CD14-positive monocyte (primary cell): ENCODE measurements around the gene CNTNAP2. TPM values are rescaled to one million over a fixed set of nuclear protein-coding genes. Genes with fewer than 3 reads are reported as not detected.

ENCODE experiments used
- DNase-seq, 3 donors: peaks; one replicate each; pipeline ENCODE4 v3.0.0-alpha.2; 2011 to 2022
- H2AFZ ChIP-seq: 2 replicates; pipeline ENCODE4 v1.6.0; 2012; ENCODE audit warnings: mild to moderate bottlenecking, low read depth, low read length, inconsistent platforms; ENCODE audit not compliant: insufficient read depth, poor library complexity, severe bottlenecking
- H3K27ac ChIP-seq, 2 donors: 1 replicate in 1 of 2; 2 replicates in 1 of 2; pipeline ENCODE4 v1.5.1; 2012 to 2013; ENCODE audit warnings: low read length in 2 of 2, control low read depth in 1 of 2, inconsistent platforms in 1 of 2, low read depth in 1 of 2, mild to moderate bottlenecking in 1 of 2
- H3K27me3 ChIP-seq, 2 donors: one replicate each; pipeline versions ENCODE4 v1.6.0 to v1.6.1; 2011 to 2013; ENCODE audit warnings: low read length in 2 of 2; ENCODE audit not compliant: control insufficient read depth in 2 of 2, insufficient read depth in 2 of 2
- H3K36me3 ChIP-seq, 2 donors: replicated peaks in 1 of 2; 1 replicate in 1 of 2; 2 replicates in 1 of 2; pipeline versions ENCODE4 v1.5.1 to v1.6.1; 2012 to 2013; ENCODE audit warnings: low read length in 2 of 2, control low read depth in 1 of 2, inconsistent platforms in 1 of 2, mild to moderate bottlenecking in 1 of 2; ENCODE audit not compliant: insufficient read depth in 2 of 2, control insufficient read depth in 1 of 2
- H3K4me1 ChIP-seq, 2 donors: 1 replicate in 1 of 2; 2 replicates in 1 of 2; pipeline versions ENCODE4 v1.5.1 to v1.6.1; 2012 to 2013; ENCODE audit warnings: low read length in 2 of 2, control low read depth in 1 of 2, inconsistent platforms in 1 of 2, mild to moderate bottlenecking in 1 of 2, moderate library complexity in 1 of 2; ENCODE audit not compliant: insufficient read depth in 2 of 2, control insufficient read depth in 1 of 2
- H3K4me2 ChIP-seq: replicated peaks from 2 replicates; pipeline ENCODE3; 2012; ENCODE audit warnings: low read length, moderate library complexity, mild to moderate bottlenecking; ENCODE audit not compliant: poor library complexity, severe bottlenecking; ENCODE audit errors: extremely low read depth
- H3K4me3 ChIP-seq, 3 experiments: fragments of 200-600 bp in 1 of 3; sonication (generic) in 1 of 3; replicated peaks in 1 of 3; 1 replicate in 2 of 3; 2 replicates in 1 of 3; pipeline ENCODE4 v1.5.1; 2011 to 2013; ENCODE audit warnings: low read length in 3 of 3, mild to moderate bottlenecking in 3 of 3, control low read depth in 2 of 3, low read depth in 2 of 3, inconsistent platforms in 1 of 3, moderate library complexity in 1 of 3
- H3K79me2 ChIP-seq: 2 replicates; pipeline ENCODE4 v1.6.0; 2012; ENCODE audit warnings: mild to moderate bottlenecking, control low read depth, inconsistent platforms, low read length, moderate library complexity; ENCODE audit not compliant: insufficient read depth
- H3K9ac ChIP-seq: 2 replicates; pipeline ENCODE4 v1.6.0; 2017; ENCODE audit warnings: low read length, mild to moderate bottlenecking; ENCODE audit not compliant: insufficient read depth, poor library complexity, severe bottlenecking
- H3K9me3 ChIP-seq, 2 donors: replicated peaks in 1 of 2; 1 replicate in 1 of 2; 2 replicates in 1 of 2; pipeline versions ENCODE4 v1.5.1 to v1.6.1; 2012 to 2013; ENCODE audit warnings: low read length in 2 of 2, control low read depth in 1 of 2; ENCODE audit not compliant: control insufficient read depth in 1 of 2, insufficient read depth in 1 of 2
- H4K20me1 ChIP-seq: 2 replicates; pipeline ENCODE4 v1.6.0; 2012; ENCODE audit warnings: mild to moderate bottlenecking, low read length, control low read depth, moderate library complexity; ENCODE audit not compliant: insufficient read depth
- H3K27ac Mint-ChIP-seq, 7 donors: one replicate each; pipeline ENCODE4 v1.8.0; 2020; ENCODE audit warnings: mild to moderate bottlenecking in 7 of 7, mixed read lengths in 7 of 7, moderate library complexity in 6 of 7, inconsistent platforms in 2 of 7
- H3K27me3 Mint-ChIP-seq, 3 donors: one replicate each; pipeline ENCODE4 v1.8.0; 2021 to 2022; ENCODE audit warnings: low read depth in 3 of 3, mild to moderate bottlenecking in 3 of 3, mixed read lengths in 3 of 3, moderate library complexity in 3 of 3, inconsistent platforms in 1 of 3
- H3K36me3 Mint-ChIP-seq, 2 donors: one replicate each; pipeline ENCODE4 v1.8.0; 2020; ENCODE audit warnings: mixed read lengths in 2 of 2, inconsistent platforms in 1 of 2, mild to moderate bottlenecking in 1 of 2
- H3K4me1 Mint-ChIP-seq: one replicate; pipeline ENCODE4 v1.8.0; 2020; ENCODE audit warnings: mild to moderate bottlenecking, mixed read lengths
- H3K4me3 Mint-ChIP-seq, 2 donors: one replicate each; pipeline ENCODE4 v1.8.0; 2020; ENCODE audit warnings: mild to moderate bottlenecking in 2 of 2, mixed read lengths in 2 of 2, moderate library complexity in 1 of 2
- H3K9me3 Mint-ChIP-seq, 7 donors: one replicate each; pipeline ENCODE4 v1.8.0; 2020 to 2022; ENCODE audit warnings: mixed read lengths in 7 of 7, mild to moderate bottlenecking in 6 of 7, moderate library complexity in 6 of 7, inconsistent platforms in 2 of 7
- CTCF ChIP-seq: fragments of 200-600 bp; IDR thresholded peaks from one replicate; pipeline ENCODE4 v1.8.0; 2022; ENCODE audit warnings: antibody characterized with exemption, mild to moderate bottlenecking
- WGBS: methylation state at CpG from one replicate; pipeline ENCODE4 v1.1.5; 2013; ENCODE audit warnings: missing lambda C conversion rate; ENCODE audit not compliant: insufficient coverage; 5-methylcytosine and 5-hydroxymethylcytosine counted together
- intact Hi-C, 2 donors: fragments of 100-400 bp; cut with micrococcal nuclease; formaldehyde crosslinking; loops; one replicate each; pipeline versions ENCODE4 v1.15.0 to v1.15.1; 2023
- polyA plus RNA-seq, 3 donors: library from polyadenylated mRNA; depleted of rRNA in 1 of 3; unstranded in 2 of 3; stranded (reverse) in 1 of 3; fragments of 300-500 nt in 2 of 3; fragments of >200 nt in 1 of 3; fragmentation: Illumina TruSeq in 2 of 3; gene quantifications; 1 replicate in 2 of 3; 2 replicates in 1 of 3; pipeline ENCODE4 v1.2.3, GENCODE V29; 2012 to 2021

The CNTNAP2 gene
- polyA plus RNA-seq, 3 donors, result 0.01 TPM; not detected in 2

GRCh38 chr7:146175716-146176115 lies 59.1 kb downstream of the CNTNAP2 start:
- peaks cover 0 to 11% (median 5%) of the 10 kb centered on the region in 7 donors for H3K9me3 Mint-ChIP-seq
- intact Hi-C loops, result no loop called here
- Histone ChIP-seq H3K4me3 (no peak overlapping the region), H3K9me3 (peaks cover 0 to 7% of the 10 kb centered on the region in 2 donors), H3K79me2 (no peaks in the 10 kb centered on the region), H2AFZ (no peak overlapping the region), H4K20me1 (no peaks in the 10 kb centered on the region), H3K9ac (no peak overlapping the region), H3K36me3 (no peaks in the 10 kb centered on the region), H3K4me2 (no peak overlapping the region), H3K27ac (no peak overlapping the region), H3K27me3 (no peaks in the 10 kb centered on the region), H3K4me1 (no peaks in the 10 kb centered on the region)
- peaks cover 0 to 1% (median 0%) of the 10 kb centered on the region in 3 donors for H3K27me3 Mint-ChIP-seq
- no peak overlapping the region for H3K4me3 Mint-ChIP-seq
- H3K36me3 Mint-ChIP-seq, result no peaks in the 10 kb centered on the region
- no peak for TF ChIP-seq CTCF
- H3K27ac Mint-ChIP-seq, result no peak overlapping the region
- DNase-seq, result no peak
- H3K4me1 Mint-ChIP-seq, result no peaks in the 10 kb centered on the region
- WGBS, result no CpG with 5 or more reads among the region's 2 CpGs

GRCh38 chr7:146176860-146177259 lies 60.3 kb downstream of the CNTNAP2 start:
- no peaks in the 10 kb centered on the region for H3K4me1 ChIP-seq
- no peak overlapping the region for H2AFZ ChIP-seq
- Mint-ChIP-seq H3K9me3 (peaks cover 0 to 11% (median 5%) of the 10 kb centered on the region in 7 donors), H3K4me1 (no peaks in the 10 kb centered on the region), H3K4me3 (no peak overlapping the region), H3K27ac (no peak overlapping the region), H3K27me3 (peaks cover 0 to 1% (median 0%) of the 10 kb centered on the region in 3 donors), H3K36me3 (no peaks in the 10 kb centered on the region)
- no peak overlapping the region for H3K27ac ChIP-seq
- no CpG with 5 or more reads among the region's 1 CpG for WGBS
- H3K4me2 ChIP-seq, result no peak overlapping the region
- H3K4me3 ChIP-seq, result no peak overlapping the region
- no peak for DNase-seq
- TF ChIP-seq CTCF, result no peak
- no peaks in the 10 kb centered on the region for H3K27me3 ChIP-seq
- no peaks in the 10 kb centered on the region for H3K79me2 ChIP-seq
- intact Hi-C loops, result no loop called here
- no peaks in the 10 kb centered on the region for H3K36me3 ChIP-seq
- H4K20me1 ChIP-seq, result no peaks in the 10 kb centered on the region
- no peak overlapping the region for H3K9ac ChIP-seq
- peaks cover 0 to 6% of the 10 kb centered on the region in 2 donors for H3K9me3 ChIP-seq
